ENCODE data around the gene SYNJ2.
"Not testable (repeated sequence)": the region's sequence is repeated elsewhere in the genome, so short reads cannot be mapped to it uniquely, and the experiment has no call there.

SYNJ2 gene, protein sequence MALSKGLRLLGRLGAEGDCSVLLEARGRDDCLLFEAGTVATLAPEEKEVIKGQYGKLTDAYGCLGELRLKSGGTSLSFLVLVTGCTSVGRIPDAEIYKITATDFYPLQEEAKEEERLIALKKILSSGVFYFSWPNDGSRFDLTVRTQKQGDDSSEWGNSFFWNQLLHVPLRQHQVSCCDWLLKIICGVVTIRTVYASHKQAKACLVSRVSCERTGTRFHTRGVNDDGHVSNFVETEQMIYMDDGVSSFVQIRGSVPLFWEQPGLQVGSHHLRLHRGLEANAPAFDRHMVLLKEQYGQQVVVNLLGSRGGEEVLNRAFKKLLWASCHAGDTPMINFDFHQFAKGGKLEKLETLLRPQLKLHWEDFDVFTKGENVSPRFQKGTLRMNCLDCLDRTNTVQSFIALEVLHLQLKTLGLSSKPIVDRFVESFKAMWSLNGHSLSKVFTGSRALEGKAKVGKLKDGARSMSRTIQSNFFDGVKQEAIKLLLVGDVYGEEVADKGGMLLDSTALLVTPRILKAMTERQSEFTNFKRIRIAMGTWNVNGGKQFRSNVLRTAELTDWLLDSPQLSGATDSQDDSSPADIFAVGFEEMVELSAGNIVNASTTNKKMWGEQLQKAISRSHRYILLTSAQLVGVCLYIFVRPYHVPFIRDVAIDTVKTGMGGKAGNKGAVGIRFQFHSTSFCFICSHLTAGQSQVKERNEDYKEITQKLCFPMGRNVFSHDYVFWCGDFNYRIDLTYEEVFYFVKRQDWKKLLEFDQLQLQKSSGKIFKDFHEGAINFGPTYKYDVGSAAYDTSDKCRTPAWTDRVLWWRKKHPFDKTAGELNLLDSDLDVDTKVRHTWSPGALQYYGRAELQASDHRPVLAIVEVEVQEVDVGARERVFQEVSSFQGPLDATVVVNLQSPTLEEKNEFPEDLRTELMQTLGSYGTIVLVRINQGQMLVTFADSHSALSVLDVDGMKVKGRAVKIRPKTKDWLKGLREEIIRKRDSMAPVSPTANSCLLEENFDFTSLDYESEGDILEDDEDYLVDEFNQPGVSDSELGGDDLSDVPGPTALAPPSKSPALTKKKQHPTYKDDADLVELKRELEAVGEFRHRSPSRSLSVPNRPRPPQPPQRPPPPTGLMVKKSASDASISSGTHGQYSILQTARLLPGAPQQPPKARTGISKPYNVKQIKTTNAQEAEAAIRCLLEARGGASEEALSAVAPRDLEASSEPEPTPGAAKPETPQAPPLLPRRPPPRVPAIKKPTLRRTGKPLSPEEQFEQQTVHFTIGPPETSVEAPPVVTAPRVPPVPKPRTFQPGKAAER (N-terminal part only)

DNA sequence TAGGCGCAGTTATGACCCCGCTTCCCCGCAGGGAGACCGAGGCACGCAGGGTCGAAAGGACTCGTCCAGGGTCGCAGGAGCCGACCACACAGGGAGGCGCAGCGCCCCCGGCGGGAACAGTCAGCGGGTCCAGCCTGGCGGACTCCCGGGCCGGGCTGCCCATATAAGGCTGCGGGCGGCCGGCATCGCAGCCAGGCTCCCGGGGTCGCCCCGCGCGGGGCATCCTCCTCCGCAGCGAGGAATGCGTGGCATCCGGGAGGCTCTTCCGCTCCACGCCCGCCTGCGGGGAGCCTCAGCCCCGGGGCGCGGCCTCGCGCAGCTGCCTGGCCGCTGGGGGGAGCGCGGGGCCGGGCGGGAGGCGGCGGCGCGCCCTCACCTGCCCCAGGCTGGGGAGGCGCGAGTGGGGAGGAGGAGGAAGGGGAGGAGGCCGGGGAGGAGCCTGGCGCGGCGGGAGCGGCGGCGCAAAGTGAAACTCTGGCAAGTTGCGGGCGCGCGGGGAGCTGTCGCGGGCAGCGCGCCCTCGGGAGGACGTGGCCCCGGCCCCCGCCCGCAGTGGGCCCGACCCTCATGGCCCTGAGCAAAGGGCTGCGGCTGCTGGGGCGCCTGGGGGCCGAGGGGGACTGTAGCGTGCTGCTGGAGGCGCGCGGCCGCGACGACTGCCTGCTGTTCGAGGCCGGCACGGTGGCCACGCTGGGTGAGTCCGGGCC, at the start of gene SYNJ2:
SYNJ2 (plus strand) TSS at position 469 of the 707 bp plus-strand sequence; CDS start at position 568, 99 bp downstream.
- DNase-seq (ENCODE audit: low read depth in 2 of 2), result peak; percentile 66 to 70

DNA sequence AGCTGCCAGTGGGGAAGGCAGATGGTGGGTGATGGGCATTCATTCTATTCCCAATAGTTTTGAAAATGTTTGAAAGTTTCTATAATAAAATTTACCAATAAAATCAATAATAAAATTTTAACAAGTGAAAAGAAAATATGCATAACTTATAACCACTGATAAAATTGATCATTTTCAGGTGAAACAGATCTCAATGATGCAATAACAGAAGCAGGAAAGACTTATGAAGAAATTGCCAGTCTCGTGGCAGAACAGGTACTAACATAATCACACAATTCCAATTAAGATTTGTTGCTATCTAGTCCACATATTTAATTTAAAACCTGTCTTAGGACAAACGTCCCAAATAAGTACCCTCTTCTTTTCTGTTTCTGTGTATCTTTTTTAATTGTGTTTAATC, 45.9 kb upstream of the SYNJ2 start:
- no peak for DNase-seq (ENCODE audit: low read depth in 2 of 2)

DNA sequence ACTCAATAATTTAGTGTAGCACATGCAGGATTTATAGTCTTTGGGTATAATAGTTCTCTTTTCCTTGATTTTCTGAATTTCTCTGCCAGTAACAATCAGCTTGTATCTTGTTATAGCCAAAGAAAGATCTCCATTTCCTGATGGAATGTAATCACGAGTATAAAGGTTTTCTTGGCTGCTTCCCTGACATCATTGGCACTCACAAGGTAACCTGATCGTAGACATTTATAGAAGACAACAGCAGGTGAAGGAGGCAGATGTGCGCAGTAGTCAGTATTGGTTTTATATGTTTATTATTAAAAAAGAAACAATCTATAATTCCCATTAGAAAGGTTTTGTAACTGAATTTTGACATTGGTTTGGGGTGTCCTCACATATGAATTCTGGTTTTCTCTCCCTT, 44.3 kb upstream of the SYNJ2 start:
- no peak for DNase-seq (ENCODE audit: low read depth in 2 of 2)

DNA sequence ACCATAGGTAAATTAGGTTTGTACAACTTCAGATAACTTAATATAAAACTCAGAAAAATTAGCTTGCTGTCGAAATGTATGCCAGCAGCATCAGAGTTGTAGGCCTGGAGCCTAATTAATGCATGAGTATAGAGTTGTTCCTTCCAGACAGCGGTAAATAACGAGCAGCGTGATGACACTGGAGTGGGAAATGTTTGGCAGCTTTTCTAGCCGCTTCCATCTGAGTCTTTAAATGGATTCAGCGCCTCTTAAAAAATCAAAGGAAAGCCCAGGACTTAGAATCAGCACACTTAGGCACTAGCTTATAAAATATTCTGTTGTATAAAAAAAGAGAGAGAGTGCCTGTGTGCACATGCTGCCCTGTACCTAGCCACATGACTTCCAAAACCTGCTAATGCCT, 43.7 kb upstream of the SYNJ2 start:
- DNase-seq (ENCODE audit: low read depth in 2 of 2), result no peak

DNA sequence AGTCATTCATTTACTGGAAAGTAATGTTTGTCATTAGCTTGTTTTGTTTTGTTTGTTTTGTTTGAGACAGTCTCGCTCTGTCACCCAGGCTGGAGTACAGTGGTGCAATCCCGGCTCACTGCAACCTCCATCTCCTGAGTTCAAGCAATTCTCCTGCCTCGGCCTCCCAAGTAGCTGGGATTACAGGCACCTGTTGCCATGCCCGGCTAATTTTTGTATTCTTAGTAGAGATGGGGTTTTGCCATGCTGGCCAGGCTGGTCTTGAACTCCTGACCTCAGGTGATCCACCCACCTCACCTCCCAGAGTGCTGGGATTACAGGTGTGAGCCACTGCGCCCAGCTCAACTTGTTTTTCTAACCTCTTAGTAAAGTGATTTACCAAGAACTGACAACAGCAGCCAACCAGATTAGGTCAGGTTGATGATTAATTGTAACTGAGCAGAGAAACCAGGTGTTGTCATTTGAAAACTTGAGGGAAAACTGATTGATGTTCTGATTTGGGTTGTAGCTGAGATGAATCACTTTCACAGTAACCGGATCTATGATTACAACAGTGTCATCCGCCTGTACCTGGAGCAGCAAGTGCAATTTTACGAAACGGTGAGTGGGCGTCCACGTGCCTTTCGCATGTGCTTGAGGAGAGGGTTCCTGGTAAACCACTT, 41.2 kb upstream of the SYNJ2 start:
- peak; percentile 69 to 75 for DNase-seq (ENCODE audit: low read depth in 2 of 2)

DNA sequence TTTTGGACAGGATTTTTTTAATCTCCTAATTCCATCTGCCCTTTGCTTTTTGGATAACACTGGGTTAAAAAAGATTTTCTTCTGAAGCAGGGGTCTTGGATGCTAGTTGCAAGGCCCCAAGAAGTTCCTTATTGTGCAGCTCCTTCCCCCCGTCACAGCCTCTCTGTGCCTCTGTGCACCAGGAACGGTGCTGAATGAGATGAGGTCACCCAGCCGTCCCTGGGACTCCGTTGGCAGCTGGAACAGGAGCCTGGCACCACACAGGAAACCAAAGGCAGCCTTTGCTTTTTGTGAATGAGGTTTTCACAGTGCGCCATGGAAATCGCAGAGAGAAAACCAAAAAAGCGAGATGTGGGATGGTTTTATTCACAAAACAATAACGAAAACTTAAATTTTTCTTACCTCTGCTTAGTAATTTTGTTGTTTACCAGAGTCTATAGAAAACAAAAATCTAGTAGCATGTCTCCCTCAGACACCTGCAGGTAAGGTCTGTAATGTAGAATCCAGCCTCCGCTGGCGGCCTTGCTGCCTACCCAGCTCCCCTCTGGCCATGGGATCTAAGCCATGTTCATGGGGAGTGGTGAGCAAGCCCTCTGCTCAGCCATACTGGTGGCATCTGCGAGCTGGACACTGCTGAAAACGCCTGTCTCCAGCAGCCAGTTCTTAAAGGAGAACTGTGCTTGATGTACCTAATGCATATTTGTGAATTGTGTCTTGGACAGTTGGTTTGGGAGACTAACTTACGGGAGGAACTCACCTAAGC, 40.4 kb upstream of the SYNJ2 start:
- no peak for DNase-seq (ENCODE audit: low read depth in 2 of 2)

DNA sequence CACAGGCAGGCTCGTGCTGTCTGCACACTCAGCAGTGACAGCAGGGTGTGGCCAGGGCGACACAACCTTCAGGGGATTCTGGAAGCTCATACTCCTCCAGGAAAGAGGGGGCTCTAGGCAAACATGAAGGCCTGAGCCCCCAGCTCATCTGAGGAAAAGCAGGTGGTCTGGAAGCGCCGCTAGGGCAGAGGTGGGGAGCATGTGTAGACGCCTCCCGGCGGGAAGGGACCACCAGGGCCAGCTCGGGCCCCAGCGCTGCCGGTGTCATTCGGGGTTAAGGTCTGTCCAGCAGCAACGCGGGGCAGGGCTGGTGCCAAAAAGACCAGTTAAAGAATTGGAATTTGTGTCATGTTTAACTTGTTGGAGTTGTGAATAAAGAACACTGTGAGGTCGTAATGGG, 39.3 kb upstream of the SYNJ2 start:
- DNase-seq (ENCODE audit: low read depth in 2 of 2), result no peak

DNA sequence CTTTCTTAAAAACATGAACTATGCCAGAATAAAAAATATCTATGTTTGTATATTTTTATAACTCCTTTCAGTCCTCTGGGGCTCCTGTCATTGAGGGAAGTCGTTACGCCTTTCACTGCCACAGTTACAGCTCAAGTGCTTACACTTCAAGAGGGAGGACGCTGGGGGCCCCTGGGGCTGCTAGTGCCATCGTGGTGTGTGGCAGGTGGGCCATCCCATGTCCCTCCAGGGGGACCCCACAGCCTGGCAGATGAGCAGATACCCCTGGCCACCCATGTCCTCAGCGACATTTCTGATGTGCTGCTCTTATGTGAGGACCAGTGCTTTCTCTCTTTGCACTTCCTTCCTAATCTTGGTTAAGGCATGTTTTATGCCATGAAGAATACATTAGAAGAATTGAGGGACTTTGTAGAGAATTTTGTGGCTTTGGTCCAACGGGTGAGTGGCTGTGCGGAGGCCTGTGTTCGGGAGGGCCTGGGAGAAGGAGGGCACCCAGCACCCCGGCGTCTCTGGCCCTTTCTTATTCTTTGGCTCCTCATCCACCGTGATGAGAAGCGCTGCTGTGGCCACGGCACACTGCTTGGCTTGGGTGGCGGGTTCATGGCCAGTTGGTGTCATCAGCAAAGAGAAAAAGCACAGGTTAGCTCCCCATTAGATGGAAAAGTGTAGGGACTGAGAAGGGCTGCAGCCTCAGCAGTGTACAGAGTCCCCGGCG, 38.3 kb upstream of the SYNJ2 start:
- no peak for DNase-seq (ENCODE audit: low read depth in 2 of 2)

DNA sequence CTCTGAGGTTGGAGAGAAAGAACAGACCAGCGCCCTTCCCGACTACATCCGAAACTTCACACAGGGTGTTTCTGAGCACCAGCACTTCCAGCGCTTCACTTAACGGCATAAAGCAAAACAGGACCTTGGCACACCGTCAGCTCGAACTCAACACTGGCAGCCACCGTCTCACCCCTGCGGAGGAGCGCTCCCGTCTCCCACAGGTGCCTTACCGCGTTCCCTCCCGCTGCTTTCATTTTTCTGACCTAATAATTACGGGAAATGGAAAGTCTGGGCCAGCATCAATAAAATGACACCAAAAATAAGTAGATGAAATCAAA, 37.7 kb upstream of the SYNJ2 start:
- no peak for DNase-seq (ENCODE audit: low read depth in 2 of 2)

DNA sequence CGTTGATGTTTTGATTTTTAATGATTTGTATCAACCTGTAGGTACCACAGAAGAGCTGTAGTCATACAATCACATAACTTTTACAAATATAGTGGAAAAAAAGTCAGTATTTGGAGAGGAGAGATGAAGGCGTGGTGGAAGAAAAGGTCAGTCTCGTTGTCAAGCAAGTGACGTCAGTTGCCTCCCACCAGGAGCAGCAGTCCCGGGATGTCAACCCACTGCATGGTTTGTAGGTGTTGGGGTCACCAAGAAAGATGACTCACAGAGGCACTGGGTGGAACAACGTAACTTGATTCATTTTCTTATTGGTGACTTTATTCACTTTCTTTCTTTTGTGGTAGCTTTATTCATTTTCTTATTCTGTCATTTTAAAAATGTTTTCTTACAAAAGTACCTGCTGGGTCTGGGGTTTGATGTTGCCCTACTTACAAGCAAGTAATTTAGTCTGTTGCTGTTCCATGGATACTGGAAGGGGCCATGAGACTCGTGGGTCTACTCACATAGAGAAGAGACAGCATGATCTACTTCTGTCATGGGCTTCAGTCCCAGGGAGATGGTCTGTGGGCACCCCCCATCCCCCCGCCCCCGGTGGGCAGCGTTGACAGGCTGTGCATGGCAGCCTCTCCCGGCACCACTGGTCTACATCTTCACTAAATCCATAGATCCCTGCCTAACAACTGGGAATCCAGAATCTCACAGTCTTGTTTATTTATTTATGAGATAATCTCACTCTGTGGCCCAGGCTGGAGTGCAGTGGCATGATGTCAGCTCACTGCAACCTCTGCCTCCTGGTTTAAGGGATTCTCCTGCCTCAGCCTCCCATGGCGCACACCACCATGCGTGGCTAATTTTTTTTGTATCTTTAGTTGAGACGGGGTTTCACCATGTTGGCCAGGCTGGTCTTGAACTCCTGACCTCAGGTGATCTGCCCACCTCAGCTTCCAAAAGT, 36.4 kb upstream of the SYNJ2 start:
- peak; percentile 47 to 52 for DNase-seq (ENCODE audit: low read depth in 2 of 2)

DNA sequence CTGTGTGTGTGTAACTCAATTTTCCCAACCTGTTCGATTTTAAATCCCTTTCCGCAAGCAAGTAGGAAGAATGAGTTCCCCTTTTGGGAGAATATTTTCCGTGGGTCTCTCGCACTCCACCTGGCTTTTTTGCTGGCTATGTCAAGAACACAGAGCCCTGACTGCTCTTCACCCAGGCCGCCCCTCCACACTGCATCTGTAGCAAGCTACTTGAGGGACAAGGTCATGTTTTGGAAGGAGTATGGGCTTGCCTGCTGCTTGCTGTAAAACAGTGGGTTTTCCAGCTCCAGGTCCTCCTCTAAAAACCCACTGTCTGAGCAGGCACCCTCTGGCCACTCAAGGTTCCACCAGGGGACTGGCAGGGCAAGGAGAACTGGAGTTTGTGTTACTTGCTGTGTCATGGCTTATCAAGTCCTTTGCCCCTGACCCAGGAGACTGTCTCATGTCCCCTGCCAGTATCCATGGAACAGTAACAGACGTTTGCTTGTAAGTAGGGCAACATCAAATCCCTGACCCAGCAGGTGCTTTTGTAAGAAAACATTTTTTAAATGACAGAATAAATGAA, 35.5 kb upstream of the SYNJ2 start:
- DNase-seq (ENCODE audit: low read depth in 2 of 2), result no peak

DNA sequence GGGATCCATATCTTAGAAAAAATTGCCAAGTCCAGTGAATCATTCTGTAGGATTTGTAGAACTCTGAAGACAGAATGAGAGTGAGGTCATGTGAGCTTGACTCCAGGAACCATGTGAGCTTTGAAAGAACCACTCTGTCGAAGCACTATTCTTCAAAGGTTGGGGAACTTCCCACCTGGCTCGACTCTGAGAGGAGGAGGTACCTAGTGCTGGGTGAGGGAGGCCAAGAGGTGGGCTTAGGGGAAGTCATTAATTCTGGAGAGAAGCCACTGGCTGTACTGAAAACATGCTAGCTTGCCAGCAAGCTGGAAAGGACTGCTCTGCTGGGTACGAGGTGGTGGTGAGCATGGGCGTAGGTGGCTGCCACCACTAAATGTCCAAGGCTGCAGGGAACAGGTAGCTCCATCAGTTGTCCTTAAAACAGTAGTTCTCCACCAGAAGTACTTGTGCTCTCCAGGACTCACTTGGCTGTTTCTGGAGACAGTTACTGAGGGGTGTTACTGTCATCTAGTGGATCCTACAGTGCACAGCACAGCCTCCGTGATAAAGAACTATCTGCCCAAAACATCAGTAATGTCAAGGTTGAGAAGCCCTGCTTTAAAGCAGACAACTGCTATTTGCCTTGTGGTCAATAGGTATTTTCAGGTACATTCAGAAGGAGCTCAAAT, 34.7 kb upstream of the SYNJ2 start:
- DNase-seq (ENCODE audit: low read depth in 2 of 2), result no peak

DNA sequence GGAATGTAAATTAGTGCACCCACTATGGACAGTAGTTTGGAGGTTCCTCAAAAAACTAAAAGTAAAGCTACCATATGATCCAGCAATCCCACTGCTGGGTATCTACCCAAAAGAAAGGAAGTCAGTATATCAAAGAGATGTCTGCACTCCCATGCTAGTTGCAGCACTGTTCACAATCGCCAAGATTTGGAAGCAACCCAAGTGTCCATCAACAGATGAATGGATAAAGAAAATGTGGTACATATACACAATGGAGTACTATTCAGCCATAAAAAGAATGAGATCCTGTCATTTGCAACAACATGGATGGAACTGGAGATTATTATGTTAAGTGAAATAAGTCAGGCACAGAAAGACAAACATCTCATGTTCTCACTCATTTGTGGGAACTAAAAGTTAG, 30.8 kb upstream of the SYNJ2 start:
- DNase-seq (ENCODE audit: low read depth in 2 of 2), result not testable (repeated sequence)

DNA sequence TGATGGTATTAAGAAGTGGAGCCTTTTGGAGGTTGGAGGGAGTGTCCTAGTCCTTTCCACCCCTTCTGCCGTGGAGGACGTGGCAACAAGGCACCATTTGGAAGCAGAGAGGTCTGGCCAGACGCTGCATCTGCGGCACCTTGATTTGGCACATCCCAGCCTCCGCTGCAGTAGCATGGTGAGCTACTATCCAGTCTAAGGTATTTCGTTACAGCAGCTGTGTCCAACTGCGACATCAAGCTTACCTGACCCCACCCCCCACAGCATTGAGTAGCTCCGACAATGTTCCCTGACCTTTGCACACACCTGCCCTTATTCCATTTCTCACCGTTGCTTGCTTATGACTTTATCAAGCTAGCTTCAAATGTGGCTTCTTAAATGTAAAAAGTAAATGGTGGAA, 29.8 kb upstream of the SYNJ2 start:
- no peak for DNase-seq (ENCODE audit: low read depth in 2 of 2)

DNA sequence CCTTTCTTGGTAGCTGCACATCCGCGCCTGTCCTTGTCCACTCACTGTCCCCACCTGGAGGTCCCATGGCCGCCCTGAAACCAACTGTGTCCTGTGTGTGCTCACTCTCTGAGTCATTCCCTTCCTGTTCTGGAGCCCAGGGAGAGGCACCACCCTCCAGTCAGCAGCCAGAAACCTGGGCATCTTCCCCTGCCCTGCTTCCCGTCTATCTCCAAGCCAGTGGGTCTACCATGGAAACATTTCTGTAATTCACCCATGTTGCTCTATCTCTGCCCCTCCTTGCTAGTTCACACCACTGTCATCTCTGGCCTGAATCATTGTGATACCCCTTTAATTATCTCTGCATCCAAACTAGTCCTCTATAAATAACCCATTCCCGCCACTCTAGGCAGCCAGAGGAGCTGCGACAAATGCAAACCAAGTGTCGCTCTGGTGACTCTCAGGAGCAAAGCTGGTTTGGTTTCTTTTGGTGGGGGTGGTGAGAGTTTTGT, 28.8 kb upstream of the SYNJ2 start:
- DNase-seq (ENCODE audit: low read depth in 2 of 2), result no peak

DNA sequence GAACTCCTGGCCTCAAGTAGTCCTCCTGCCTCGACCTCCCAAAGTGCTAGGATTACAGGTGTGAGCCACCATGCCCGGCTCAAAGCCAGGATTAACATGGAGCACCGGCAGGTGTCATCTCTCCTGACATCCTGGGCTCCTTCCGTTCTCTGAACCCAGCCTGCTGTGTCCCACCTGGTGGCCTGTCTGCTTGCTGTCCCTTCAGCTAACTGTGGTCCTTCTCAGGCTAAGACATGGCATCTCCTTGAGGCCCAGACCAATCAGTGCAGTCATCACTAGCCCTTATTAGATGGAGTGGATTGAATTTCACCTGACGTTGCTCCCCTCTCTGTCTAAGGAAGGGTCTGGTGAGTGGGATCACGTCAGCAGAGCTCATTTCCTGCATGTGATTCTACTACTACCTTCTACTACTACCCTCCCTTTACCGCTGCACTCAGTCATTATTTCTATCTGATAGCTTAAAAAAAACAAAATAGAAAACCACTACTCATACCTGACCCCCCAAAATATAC, 28.0 kb upstream of the SYNJ2 start:
- DNase-seq (ENCODE audit: low read depth in 2 of 2), result no peak

Data from stimulated activated CD4-positive, alpha-beta T cell treated with anti-CD3 and anti-CD28 coated beads, Interleukin-15, amount 100 ng/mL, for 48 hours (primary cell).